Measurements from ENCODE around the gene CWC15.
"Not testable (repeated sequence)": the region's sequence is repeated elsewhere in the genome, so short reads cannot be mapped to it uniquely, and the experiment has no call there.

CWC15 gene

GRCh38 chr11:94973099-94973968, at the start of gene CWC15, which contains the start of gene KDM4D:
TSS of gene CWC15 (minus strand) at chr11:94973556. CDS start at chr11:94972185, 1,371 bp downstream.
TSS of gene KDM4D (plus strand) at chr11:94973709. CDS start at chr11:94997373, 23,664 bp downstream.
- peak; percentile 94 for DNase-seq

- not testable (repeated sequence) for DNase-seq
These were observed 48.1 kb upstream of the CWC15 start for GRCh38 chr11:95021468-95021867.

GRCh38 chr11:95016139-95016538, 42.8 kb upstream of the CWC15 start:
- no peak for DNase-seq

GRCh38 chr11:95014184-95014821, 40.9 kb upstream of the CWC15 start:
- no peak for DNase-seq

- no peak for DNase-seq
These were observed 38.0 kb upstream of the CWC15 start for GRCh38 chr11:95011376-95011775.

- no peak for DNase-seq
These were observed 32.3 kb upstream of the CWC15 start for GRCh38 chr11:95005642-95006041.

- DNase-seq = no peak
These were observed 30.4 kb upstream of the CWC15 start for GRCh38 chr11:95003716-95004115.

- DNase-seq = no peak
These were observed 24.9 kb upstream of the CWC15 start for GRCh38 chr11:94998285-94998684.

- DNase-seq = no peak
These were observed 24.1 kb upstream of the CWC15 start for GRCh38 chr11:94997437-94997836.

GRCh38 chr11:94993400-94993943, 20.1 kb upstream of the CWC15 start:
- DNase-seq = no peak

GRCh38 chr11:94988748-94989147, 15.4 kb upstream of the CWC15 start:
- no peak for DNase-seq

GRCh38 chr11:94987378-94987777, 14.0 kb upstream of the CWC15 start:
- DNase-seq = no peak

GRCh38 chr11:94975599-94975998, 2.2 kb upstream of the CWC15 start:
- no peak for DNase-seq

GRCh38 chr11:94974178-94974577, 822 bp upstream of the CWC15 start:
- DNase-seq = no peak

- no peak for DNase-seq
These were observed 657 bp downstream of the CWC15 start for GRCh38 chr11:94972700-94973098.

GRCh38 chr11:94968334-94968958, 4.9 kb downstream of the CWC15 start:
- no peak for DNase-seq

GRCh38 chr11:94964934-94965333, 8.4 kb downstream of the CWC15 start:
- DNase-seq = no peak

GRCh38 chr11:94961255-94961654, 12.1 kb downstream of the CWC15 start:
- no peak for DNase-seq

GRCh38 chr11:94960488-94960887, 12.9 kb downstream of the CWC15 start:
- no peak for DNase-seq

- no peak for DNase-seq
These were observed 14.2 kb downstream of the CWC15 start for GRCh38 chr11:94959179-94959578.

GRCh38 chr11:94958121-94958696, 15.1 kb downstream of the CWC15 start:
- DNase-seq = no peak

- DNase-seq = no peak
These were observed 16.4 kb downstream of the CWC15 start for GRCh38 chr11:94956963-94957362.

- no peak for DNase-seq
These were observed 18.6 kb downstream of the CWC15 start for GRCh38 chr11:94954753-94955152.

Data from CD4-positive, alpha-beta T cell treated with Interleukin-1 beta for 1 hour (primary cell).